ENCODE measurements around the gene CPHXL2.

Gene CPHXL2

GRCh38 chr16:75640598-75640997 lies 36.2 kb downstream of the CPHXL2 start:
- no peak for DNase-seq

GRCh38 chr16:75635036-75635435 lies 41.8 kb downstream of the CPHXL2 start:
- DNase-seq: no peak

- no peak for DNase-seq
Measured at GRCh38 chr16:75632857-75633256, 44.0 kb downstream of the CPHXL2 start.

GRCh38 chr16:75630052-75630451 lies 46.8 kb downstream of the CPHXL2 start:
- DNase-seq: no peak

- DNase-seq: no peak
Measured at GRCh38 chr16:75629132-75629531, 47.7 kb downstream of the CPHXL2 start.

GRCh38 chr16:75628351-75628750 lies 48.5 kb downstream of the CPHXL2 start:
- no peak for DNase-seq

- DNase-seq: no peak
Measured at GRCh38 chr16:75627851-75628250, 49.0 kb downstream of the CPHXL2 start.

GRCh38 chr16:75626806-75627205 lies 50.0 kb downstream of the CPHXL2 start:
- DNase-seq: no peak

GRCh38 chr16:75624921-75625334 lies 51.9 kb downstream of the CPHXL2 start:
- peak; percentile 15 for DNase-seq

GRCh38 chr16:75622761-75623605 lies 53.8 kb downstream of the CPHXL2 start, which contains the start of gene ADAT1:
Gene ADAT1, minus strand, starts transcription at chr16:75623281. Its CDS starts 2,482 bp downstream, at chr16:75620799.
- DNase-seq: peak; percentile 98

GRCh38 chr16:75621170-75621477 lies 55.7 kb downstream of the CPHXL2 start:
- DNase-seq: peak; percentile 32

- DNase-seq: no peak
Measured at GRCh38 chr16:75620326-75621169, 56.3 kb downstream of the CPHXL2 start.

- no peak for DNase-seq
Measured at GRCh38 chr16:75618780-75619179, 58.0 kb downstream of the CPHXL2 start.

- DNase-seq: no peak
Measured at GRCh38 chr16:75617121-75617520, 59.7 kb downstream of the CPHXL2 start.

- no peak for DNase-seq
Measured at GRCh38 chr16:75616521-75617010, 60.2 kb downstream of the CPHXL2 start.

GRCh38 chr16:75615619-75616018 lies 61.2 kb downstream of the CPHXL2 start:
- DNase-seq: no peak

- DNase-seq: peak; percentile 28
Measured at GRCh38 chr16:75614066-75614897, 62.5 kb downstream of the CPHXL2 start.

Measured in fibroblast of skin of back (primary cell).